SK-N-SH (cell line): ENCODE data around the gene ABCG1. TPM values are rescaled to one million over a fixed set of nuclear protein-coding genes. Genes with fewer than 3 reads are reported as not detected.
"Not testable (repeated sequence)": the region's sequence is repeated elsewhere in the genome, so short reads cannot be mapped to it uniquely, and the experiment has no call there.

Experiments
- CTCF ChIA-PET: fragments of 300-600, 350-600 bp; formaldehyde crosslinking; extraction: SDS; loops from one replicate; lab custom pipeline; 2021; lab: Yijun Ruan, JAX
- POLR2A ChIA-PET: fragments of 350-600 bp; sonication (Branson Sonifier 250); formaldehyde crosslinking; extraction: SDS; loops from one replicate; lab custom pipeline; 2020; ENCODE audit warnings: antibody characterized with exemption, inconsistent platforms; lab: Yijun Ruan, JAX
- DNase-seq: peaks from one replicate; pipeline ENCODE4 v3.0.0; 2012
- H2AFZ ChIP-seq: fragments of 200-600 bp; sonication (generic); 2 replicates; pipeline ENCODE4 v1.8.1; 2016; ENCODE audit warnings: antibody characterized with exemption, mild to moderate bottlenecking, low read depth
- H3F3A ChIP-seq: fragments of 200-600 bp; sonication (generic); replicated peaks from 2 replicates; pipeline ENCODE3; 2016; ENCODE audit warnings: antibody characterized with exemption, mild to moderate bottlenecking; ENCODE audit not compliant: insufficient read depth
- H3K27ac ChIP-seq, 2 experiments: fragments of 200-500 bp in 1 of 2; fragments of 200-600 bp in 1 of 2; sonication (Bioruptor generic) in 1 of 2; sonication (generic), shearing (Covaris generic) in 1 of 2; 2 replicates each; pipeline versions ENCODE4 v1.5.1 to v1.6.1; 2014 to 2016; ENCODE audit warnings: low read depth in 2 of 2, inconsistent platforms in 1 of 2, low read length in 1 of 2, mild to moderate bottlenecking in 1 of 2, mixed read lengths in 1 of 2
- H3K27me3 ChIP-seq: fragments of 200-600 bp; sonication (generic), shearing (Covaris generic); 2 replicates; pipeline ENCODE4 v1.6.1; 2016; ENCODE audit warnings: mixed run types; ENCODE audit not compliant: insufficient read depth
- H3K36me3 ChIP-seq, 2 experiments: fragments of 200-500 bp in 1 of 2; fragments of 200-600 bp in 1 of 2; sonication (Bioruptor generic) in 1 of 2; sonication (generic) in 1 of 2; replicated peaks in 1 of 2; 2 replicates each; pipeline versions ENCODE3 to v1.5.1; 2014 to 2016; ENCODE audit warnings: low read length in 1 of 2, mild to moderate bottlenecking in 1 of 2; ENCODE audit not compliant: insufficient read depth in 2 of 2, control insufficient read depth in 1 of 2
- H3K4me1 ChIP-seq, 2 experiments: fragments of 200-500 bp in 1 of 2; fragments of 200-600 bp in 1 of 2; sonication (Bioruptor generic) in 1 of 2; sonication (generic), shearing (Covaris generic) in 1 of 2; 2 replicates each; pipeline versions ENCODE4 v1.5.1 to v1.6.1; 2014 to 2016; ENCODE audit warnings: low read depth in 1 of 2, low read length in 1 of 2, mixed run types in 1 of 2; ENCODE audit not compliant: insufficient read depth in 2 of 2, control insufficient read depth in 1 of 2
- H3K4me2 ChIP-seq: fragments of 200-600 bp; sonication (generic), shearing (Covaris generic); 2 replicates; pipeline ENCODE4 v1.6.1; 2017; ENCODE audit warnings: mixed run types
- H3K4me3 ChIP-seq, 2 experiments: fragments of 200-500 bp in 1 of 2; fragments of 200-600 bp in 1 of 2; sonication (Bioruptor generic) in 1 of 2; sonication (generic), shearing (Covaris generic) in 1 of 2; 2 replicates each; pipeline versions ENCODE4 v1.5.1 to v1.8.1; 2014 to 2016; ENCODE audit warnings: low read depth in 2 of 2, inconsistent platforms in 1 of 2, low read length in 1 of 2, mild to moderate bottlenecking in 1 of 2, mixed read lengths in 1 of 2, moderate library complexity in 1 of 2
- H3K79me2 ChIP-seq: fragments of 200-600 bp; sonication (generic); 2 replicates; pipeline ENCODE4 v1.8.1; 2017; ENCODE audit warnings: mild to moderate bottlenecking; ENCODE audit not compliant: insufficient read depth
- H3K9ac ChIP-seq: fragments of 200-600 bp; sonication (generic); 2 replicates; pipeline ENCODE4 v1.6.1; 2017; ENCODE audit warnings: mixed run types
- H3K9me2 ChIP-seq: fragments of 200-600 bp; sonication (generic); 2 replicates; pipeline ENCODE4 v1.6.1; 2017; ENCODE audit warnings: mixed run types
- H3K9me3 ChIP-seq: fragments of 200-600 bp; sonication (generic); 2 replicates; pipeline ENCODE4 v1.6.1; 2017; ENCODE audit warnings: mixed run types, mild to moderate bottlenecking, moderate library complexity
- H4K20me1 ChIP-seq: fragments of 200-600 bp; sonication (generic); 2 replicates; pipeline ENCODE4 v1.6.1; 2017; ENCODE audit warnings: mild to moderate bottlenecking, mixed run types; ENCODE audit not compliant: insufficient read depth
- IRF3 ChIP-seq: fragments of 150-350 bp; IDR thresholded peaks from 2 replicates; pipeline ENCODE4 v1.6.1; 2016; ENCODE audit warnings: mild to moderate bottlenecking, low read depth, low read length
- MAX ChIP-seq: IDR thresholded peaks from 2 replicates; pipeline ENCODE4 v1.4.0; 2012; ENCODE audit warnings: low read depth
- MXI1 ChIP-seq: IDR thresholded peaks from 2 replicates; pipeline ENCODE4 v1.6.1; 2012; ENCODE audit warnings: mild to moderate bottlenecking, low read depth, low read length, improper control_type of control experiment
- NFIC ChIP-seq: IDR thresholded peaks from 2 replicates; pipeline ENCODE4 v1.4.0; 2012; ENCODE audit warnings: borderline replicate concordance
- POLR2AphosphoS5 ChIP-seq: IDR thresholded peaks from 2 replicates; pipeline ENCODE4 v1.6.1; 2012; ENCODE audit warnings: low read depth, low read length
- RXRA ChIP-seq: IDR thresholded peaks from 2 replicates; pipeline ENCODE4 v1.4.0; 2012; ENCODE audit warnings: low read depth, mild to moderate bottlenecking, borderline replicate concordance
- USF2 ChIP-seq: fragments of 150-350 bp; IDR thresholded peaks from 2 replicates; pipeline ENCODE4 v1.6.1; 2017; ENCODE audit warnings: antibody characterized with exemption, low read length, low read depth, borderline replicate concordance
- YY1 ChIP-seq: IDR thresholded peaks from 2 replicates; pipeline ENCODE4 v1.4.0; 2012; ENCODE audit warnings: low read depth, mild to moderate bottlenecking
- ZBTB33 ChIP-seq: IDR thresholded peaks from 2 replicates; pipeline ENCODE4 v1.4.0; 2012; ENCODE audit warnings: low read depth, borderline replicate concordance
- WGBS: methylation state at CpG from one replicate; pipeline ENCODE4 v1.1.6; 2017; ENCODE audit warnings: low lambda C conversion rate; 5-methylcytosine and 5-hydroxymethylcytosine counted together
- polyA plus RNA-seq, 3 experiments: library from polyadenylated mRNA; depleted of rRNA; stranded (reverse); fragments of >200 nt; gene quantifications; 2 replicates each; pipeline ENCODE4 v1.2.3, GENCODE V29; 2012

The ABCG1 gene
- polyA plus RNA-seq, 1 of the 3 experiments (the other 2 are of a cell fraction) = 0.07 TPM

GRCh38 chr21:42176859-42177258, 42.1 kb upstream of the ABCG1 start:
- no peak overlapping the region for H3K27ac ChIP-seq
- H3K9me2 ChIP-seq = no peaks in the 10 kb centered on the region
- no peaks in the 10 kb centered on the region for H3K36me3 ChIP-seq
- POLR2A ChIA-PET = no interaction called here
- H3K9me3 ChIP-seq = no peaks in the 10 kb centered on the region
- no peaks in the 10 kb centered on the region for H3F3A ChIP-seq
- DNase-seq = no peak
- no peak overlapping the region for H3K9ac ChIP-seq
- H2AFZ ChIP-seq = no peak overlapping the region
- H3K4me3 ChIP-seq = no peak overlapping the region
- WGBS = 23% methylated on average over 3 of the region's 3 CpGs
- no peaks in the 10 kb centered on the region for H3K27me3 ChIP-seq
- no peaks in the 10 kb centered on the region for H4K20me1 ChIP-seq
- no peak overlapping the region for H3K4me2 ChIP-seq
- H3K4me1 ChIP-seq = no peaks in the 10 kb centered on the region
- no peak for TF ChIP-seq MXI1
- TF ChIP-seq MAX = no peak
- TF ChIP-seq POLR2AphosphoS5 = no peak
- CTCF ChIA-PET = interaction anchor here (0.8 to 1.3 kb wide), 2 partner anchors 12 to 32 kb away, joined by 3 read pairs; no protein-coding TSS in a partner anchor
- no peaks in the 10 kb centered on the region for H3K79me2 ChIP-seq

- TF ChIP-seq IRF3 (no peak), RXRA (no peak), NFIC (no peak), YY1 (no peak), USF2 (no peak), ZBTB33 (no peak)
- Histone ChIP-seq H3K4me2 (no peak overlapping the region), H3K36me3 (no peaks in the 10 kb centered on the region), H3K27ac (no peak overlapping the region), H3K9me3 (no peaks in the 10 kb centered on the region), H3K4me3 (no peak overlapping the region), H2AFZ (no peak overlapping the region), H3K4me1 (no peaks in the 10 kb centered on the region; a peak in 1 of 4 replicates), H3K27me3 (no peaks in the 10 kb centered on the region), H3F3A (no peaks in the 10 kb centered on the region), H3K9me2 (no peaks in the 10 kb centered on the region), H4K20me1 (no peaks in the 10 kb centered on the region), H3K9ac (no peak overlapping the region), H3K79me2 (no peaks in the 10 kb centered on the region)
- no peak for DNase-seq
- CTCF ChIA-PET = no interaction called here
- WGBS = 36% methylated on average over 3 of the region's 3 CpGs
- POLR2A ChIA-PET = no interaction called here
Measured at GRCh38 chr21:42179316-42179715, 39.6 kb upstream of the ABCG1 start.

GRCh38 chr21:42180001-42180400, 38.9 kb upstream of the ABCG1 start:
- H2AFZ ChIP-seq, H3K9me3 ChIP-seq, H3F3A ChIP-seq, H4K20me1 ChIP-seq, H3K9me2 ChIP-seq, H3K9ac ChIP-seq, H3K27ac ChIP-seq, H3K4me1 ChIP-seq, DNase-seq, CTCF ChIA-PET, H3K4me3 ChIP-seq, H3K36me3 ChIP-seq, H3K27me3 ChIP-seq, POLR2A ChIA-PET, H3K4me2 ChIP-seq, H3K79me2 ChIP-seq: not testable (repeated sequence)
- 47% methylated on average over 3 of the region's 3 CpGs for WGBS
